Upper lobe of left lung (tissue), 4 donors: ENCODE measurements around the gene LBR.

Experiments used
- CTCF ChIP-seq, 6 experiments: fragments of 450-650 bp in 4 of 6; fragments of 200-600 bp in 2 of 6; sonication (generic) in 2 of 6; IDR thresholded peaks; one replicate each; pipeline ENCODE4 v1.5.1; 2016 to 2019; ENCODE audit warnings: antibody characterized with exemption in 6 of 6
- POLR2AphosphoS5 ChIP-seq, 2 donors: sonication (generic); formaldehyde crosslinking; IDR thresholded peaks; one replicate each; pipeline ENCODE4 v1.5.1; 2017; ENCODE audit warnings: antibody characterized with exemption in 2 of 2

- TF ChIP-seq POLR2AphosphoS5 (IDR thresholded peaks at IDR 0.05) (no peak), CTCF (IDR thresholded peaks at IDR 0.05) (no peak)
Measured at GRCh38 chr1:225446981-225447615, 19.3 kb upstream of the LBR start.
